ENCODE measurements around the gene BTBD10.

The BTBD10 gene

GRCh38 chr11:13367115-13367514 is 95.9 kb downstream of the BTBD10 start:
- Mint-ChIP-seq H3K4me3 (no peak overlapping the region), H3K27me3 (ENCODE audit: low read depth, poor library complexity) (peaks cover 3% of the 10 kb centered on the region), H3K9me3 (no peaks in the 10 kb centered on the region), H3K27ac (no peak overlapping the region), H3K36me3 (ENCODE audit: low read depth) (no peaks in the 10 kb centered on the region), H3K4me1 (no peaks in the 10 kb centered on the region)
- TF ChIP-seq, protein P1, sequence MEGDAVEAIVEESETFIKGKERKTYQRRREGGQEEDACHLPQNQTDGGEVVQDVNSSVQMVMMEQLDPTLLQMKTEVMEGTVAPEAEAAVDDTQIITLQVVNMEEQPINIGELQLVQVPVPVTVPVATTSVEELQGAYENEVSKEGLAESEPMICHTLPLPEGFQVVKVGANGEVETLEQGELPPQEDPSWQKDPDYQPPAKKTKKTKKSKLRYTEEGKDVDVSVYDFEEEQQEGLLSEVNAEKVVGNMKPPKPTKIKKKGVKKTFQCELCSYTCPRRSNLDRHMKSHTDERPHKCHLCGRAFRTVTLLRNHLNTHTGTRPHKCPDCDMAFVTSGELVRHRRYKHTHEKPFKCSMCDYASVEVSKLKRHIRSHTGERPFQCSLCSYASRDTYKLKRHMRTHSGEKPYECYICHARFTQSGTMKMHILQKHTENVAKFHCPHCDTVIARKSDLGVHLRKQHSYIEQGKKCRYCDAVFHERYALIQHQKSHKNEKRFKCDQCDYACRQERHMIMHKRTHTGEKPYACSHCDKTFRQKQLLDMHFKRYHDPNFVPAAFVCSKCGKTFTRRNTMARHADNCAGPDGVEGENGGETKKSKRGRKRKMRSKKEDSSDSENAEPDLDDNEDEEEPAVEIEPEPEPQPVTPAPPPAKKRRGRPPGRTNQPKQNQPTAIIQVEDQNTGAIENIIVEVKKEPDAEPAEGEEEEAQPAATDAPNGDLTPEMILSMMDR (IDR thresholded peaks at IDR 0.05), result no peak
- no peak for DNase-seq

GRCh38 chr11:13366266-13367026 is 96.6 kb downstream of the BTBD10 start:
- TF ChIP-seq, protein P1 (IDR thresholded peaks at IDR 0.05), result no peak
- Mint-ChIP-seq H3K36me3 (ENCODE audit: low read depth) (no peaks in the 10 kb centered on the region), H3K27me3 (ENCODE audit: low read depth, poor library complexity) (peaks cover 3% of the 10 kb centered on the region), H3K4me3 (no peak overlapping the region), H3K27ac (no peak overlapping the region), H3K9me3 (no peaks in the 10 kb centered on the region), H3K4me1 (no peaks in the 10 kb centered on the region)
- DNase-seq, result no peak

DNA sequence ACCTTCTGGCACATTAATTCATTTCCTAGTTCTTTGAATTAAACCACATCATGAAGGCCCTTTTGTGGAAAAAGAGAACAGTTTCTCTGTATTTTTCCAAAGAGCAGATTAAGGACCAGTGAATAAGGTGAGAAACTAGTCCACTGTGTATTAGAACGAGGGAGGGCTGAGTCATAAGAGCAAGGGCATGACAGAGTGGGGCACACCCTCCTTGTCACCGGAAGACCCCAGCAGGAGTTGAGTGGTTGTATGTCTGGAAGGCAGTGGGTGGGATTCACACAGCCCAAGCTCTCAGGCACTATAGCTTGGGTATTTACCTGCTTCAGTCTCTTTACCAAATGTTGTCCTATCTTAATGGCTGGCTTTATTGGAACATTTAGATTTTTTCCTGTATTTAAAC is 98.6 kb downstream of the BTBD10 start:
- H3K36me3 Mint-ChIP-seq (ENCODE audit: low read depth), result no peaks in the 10 kb centered on the region
- H3K27ac Mint-ChIP-seq, result no peak overlapping the region
- H3K9me3 Mint-ChIP-seq, result no peaks in the 10 kb centered on the region
- DNase-seq, result no peak
- peaks cover 7% of the 10 kb centered on the region for H3K4me1 Mint-ChIP-seq
- H3K4me3 Mint-ChIP-seq, result no peak overlapping the region
- TF ChIP-seq, protein P1 (IDR thresholded peaks at IDR 0.05), result no peak
- H3K27me3 Mint-ChIP-seq (ENCODE audit: low read depth, poor library complexity), result peaks cover 3% of the 10 kb centered on the region

DNA sequence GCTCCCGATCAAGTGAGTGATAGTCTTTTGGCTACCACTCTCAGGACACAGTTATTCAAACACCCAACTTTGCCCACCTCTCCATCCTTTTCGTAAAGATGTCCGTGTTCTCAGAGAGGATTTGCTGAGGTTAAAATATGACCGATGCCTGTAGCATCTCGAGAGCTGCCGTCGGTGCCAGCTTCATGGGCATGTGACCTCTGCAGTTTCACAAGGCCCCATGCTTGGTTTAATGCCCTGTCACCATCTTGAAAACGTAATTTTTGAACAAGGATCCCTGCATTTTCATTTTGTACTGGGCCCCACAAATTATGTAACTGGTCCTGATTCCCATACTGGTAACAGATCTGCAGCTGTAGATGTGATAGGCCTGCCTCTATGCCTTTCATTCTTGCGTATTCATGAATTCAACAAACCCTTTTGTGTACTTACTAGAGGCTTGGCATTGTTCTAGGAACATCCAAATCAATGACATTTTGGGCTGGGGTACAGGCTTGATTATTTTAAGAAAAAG is 100.4 kb downstream of the BTBD10 start:
- DNase-seq, result no peak
- Mint-ChIP-seq H3K4me1 (peaks cover 7% of the 10 kb centered on the region), H3K9me3 (no peaks in the 10 kb centered on the region), H3K27ac (no peak overlapping the region), H3K36me3 (ENCODE audit: low read depth) (no peaks in the 10 kb centered on the region), H3K4me3 (no peak overlapping the region), H3K27me3 (ENCODE audit: low read depth, poor library complexity) (peaks cover 3% of the 10 kb centered on the region)
- TF ChIP-seq, protein P1 (IDR thresholded peaks at IDR 0.05), result no peak

- Mint-ChIP-seq H3K36me3 (ENCODE audit: low read depth) (no peaks in the 10 kb centered on the region), H3K4me1 (peaks cover 7% of the 10 kb centered on the region), H3K9me3 (no peaks in the 10 kb centered on the region), H3K27ac (no peak overlapping the region), H3K4me3 (no peak overlapping the region), H3K27me3 (ENCODE audit: low read depth, poor library complexity) (peaks cover 3% of the 10 kb centered on the region)
- TF ChIP-seq, protein P1 (IDR thresholded peaks at IDR 0.05), result no peak
- no peak for DNase-seq
Measured at GRCh38 chr11:13358596-13359270, 104.3 kb downstream of the BTBD10 start.
